GM21381 (cell line): ENCODE results near the gene ESYT2.
A peak's percentile ranks its signal among the peaks of the same experiment; 100 is the strongest.

ENCODE experiments used
- ATAC-seq: cut with Tn5 transposase; IDR thresholded peaks from one replicate; pipeline ENCODE4 v1.9.1; 2021; ENCODE audit warnings: mild to moderate bottlenecking, moderate library complexity; ENCODE audit not compliant: unreplicated experiment

ESYT2 gene

GRCh38 chr7:158827411-158828132, 1.7 kb downstream of the ESYT2 start:
- ATAC-seq = no peak

- no peak for ATAC-seq
These were observed 3.5 kb downstream of the ESYT2 start for GRCh38 chr7:158825628-158826289.

GRCh38 chr7:158824028-158824427, 5.3 kb downstream of the ESYT2 start:
- peak; percentile 80 for ATAC-seq

- ATAC-seq = no peak
These were observed 7.9 kb downstream of the ESYT2 start for GRCh38 chr7:158821171-158822031.

- ATAC-seq = no peak
These were observed 8.7 kb downstream of the ESYT2 start for GRCh38 chr7:158820656-158821055.

- no peak for ATAC-seq
These were observed 9.6 kb downstream of the ESYT2 start for GRCh38 chr7:158819571-158820203.

- ATAC-seq = peak; percentile 87
These were observed 10.7 kb downstream of the ESYT2 start for GRCh38 chr7:158818325-158819213.

GRCh38 chr7:158816995-158817394, 12.3 kb downstream of the ESYT2 start:
- no peak for ATAC-seq

- ATAC-seq = no peak
These were observed 13.0 kb downstream of the ESYT2 start for GRCh38 chr7:158816271-158816670.

- ATAC-seq = no peak
These were observed 13.5 kb downstream of the ESYT2 start for GRCh38 chr7:158815800-158816128.

GRCh38 chr7:158815083-158815799, 14.1 kb downstream of the ESYT2 start:
- ATAC-seq = no peak

GRCh38 chr7:158814637-158815036, 14.7 kb downstream of the ESYT2 start:
- no peak for ATAC-seq

- no peak for ATAC-seq
These were observed 16.6 kb downstream of the ESYT2 start for GRCh38 chr7:158812684-158813083.

- no peak for ATAC-seq
These were observed 17.4 kb downstream of the ESYT2 start for GRCh38 chr7:158811894-158812293.

GRCh38 chr7:158811461-158811860, 17.8 kb downstream of the ESYT2 start:
- no peak for ATAC-seq

- ATAC-seq = no peak
These were observed 18.5 kb downstream of the ESYT2 start for GRCh38 chr7:158810846-158811245.

GRCh38 chr7:158809596-158809995, 19.7 kb downstream of the ESYT2 start:
- ATAC-seq = peak; percentile 94

- no peak for ATAC-seq
These were observed 21.2 kb downstream of the ESYT2 start for GRCh38 chr7:158808126-158808525.

GRCh38 chr7:158805937-158806336, 23.4 kb downstream of the ESYT2 start:
- ATAC-seq = no peak

- ATAC-seq = no peak
These were observed 23.9 kb downstream of the ESYT2 start for GRCh38 chr7:158805414-158805813.
